Measurements from ENCODE around the gene ADGRG1.
A peak's percentile ranks its signal among the peaks of the same experiment; 100 is the strongest.

The ADGRG1 gene

GRCh38 chr16:57652695-57653471, 24.5 kb downstream of the ADGRG1 start:
- DNase-seq: no peak

- no peak for DNase-seq
Observed at GRCh38 chr16:57653936-57654335, 25.5 kb downstream of the ADGRG1 start.

GRCh38 chr16:57656342-57656955, 28.0 kb downstream of the ADGRG1 start:
- DNase-seq: no peak

- DNase-seq: no peak
Observed at GRCh38 chr16:57657228-57657627, 28.8 kb downstream of the ADGRG1 start.

DNA sequence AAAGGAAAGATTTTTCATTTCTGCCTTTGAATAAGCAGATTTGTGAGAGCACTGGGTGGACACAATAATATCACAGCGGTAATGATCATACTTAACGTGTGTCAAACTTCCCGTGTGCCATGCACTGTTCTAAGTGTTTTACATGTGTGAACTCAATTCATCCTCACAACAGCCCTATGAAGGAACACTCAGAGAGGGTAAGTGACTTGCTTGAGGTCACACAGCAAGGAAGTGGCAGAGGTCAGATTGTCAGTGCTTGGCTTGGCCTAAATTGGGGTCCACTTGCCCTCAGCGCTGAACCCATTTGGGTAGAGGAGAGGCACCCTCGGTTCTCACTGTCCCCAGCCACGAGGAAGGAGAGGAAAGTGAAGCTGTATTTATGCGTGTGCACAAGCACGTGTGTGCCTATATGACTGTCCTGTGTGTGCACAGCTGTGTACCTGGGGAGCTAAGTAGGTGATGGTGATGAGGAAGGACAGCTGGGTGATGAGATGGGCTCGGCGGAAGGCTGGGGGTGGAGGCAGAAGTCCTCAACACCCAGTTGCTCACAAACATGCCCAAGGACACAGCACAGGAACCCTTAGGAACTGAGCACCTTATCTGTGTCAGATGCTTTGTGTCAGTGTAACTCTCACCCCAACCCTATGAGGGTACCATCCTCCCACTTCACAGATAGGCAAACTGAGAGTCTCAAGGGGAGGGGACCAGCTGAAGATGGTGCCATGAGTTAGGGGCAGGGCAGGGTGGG, 29.9 kb downstream of the ADGRG1 start:
- no peak for DNase-seq

- DNase-seq: no peak
Observed at GRCh38 chr16:57658878-57659674, 30.6 kb downstream of the ADGRG1 start.

- DNase-seq: no peak
Observed at GRCh38 chr16:57660715-57661463, 32.5 kb downstream of the ADGRG1 start.

GRCh38 chr16:57661510-57661909, 33.1 kb downstream of the ADGRG1 start:
- no peak for DNase-seq

GRCh38 chr16:57661936-57662906, 33.8 kb downstream of the ADGRG1 start:
- DNase-seq: no peak

DNA sequence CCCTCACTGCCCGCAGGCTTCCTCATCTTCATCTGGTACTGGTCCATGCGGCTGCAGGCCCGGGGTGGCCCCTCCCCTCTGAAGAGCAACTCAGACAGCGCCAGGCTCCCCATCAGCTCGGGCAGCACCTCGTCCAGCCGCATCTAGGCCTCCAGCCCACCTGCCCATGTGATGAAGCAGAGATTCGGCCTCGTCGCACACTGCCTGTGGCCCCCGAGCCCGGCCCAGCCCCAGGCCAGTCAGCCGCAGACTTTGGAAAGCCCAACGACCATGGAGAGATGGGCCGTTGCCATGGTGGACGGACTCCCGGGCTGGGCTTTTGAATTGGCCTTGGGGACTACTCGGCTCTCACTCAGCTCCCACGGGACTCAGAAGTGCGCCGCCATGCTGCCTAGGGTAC, 35.0 kb downstream of the ADGRG1 start:
- DNase-seq: no peak

DNA sequence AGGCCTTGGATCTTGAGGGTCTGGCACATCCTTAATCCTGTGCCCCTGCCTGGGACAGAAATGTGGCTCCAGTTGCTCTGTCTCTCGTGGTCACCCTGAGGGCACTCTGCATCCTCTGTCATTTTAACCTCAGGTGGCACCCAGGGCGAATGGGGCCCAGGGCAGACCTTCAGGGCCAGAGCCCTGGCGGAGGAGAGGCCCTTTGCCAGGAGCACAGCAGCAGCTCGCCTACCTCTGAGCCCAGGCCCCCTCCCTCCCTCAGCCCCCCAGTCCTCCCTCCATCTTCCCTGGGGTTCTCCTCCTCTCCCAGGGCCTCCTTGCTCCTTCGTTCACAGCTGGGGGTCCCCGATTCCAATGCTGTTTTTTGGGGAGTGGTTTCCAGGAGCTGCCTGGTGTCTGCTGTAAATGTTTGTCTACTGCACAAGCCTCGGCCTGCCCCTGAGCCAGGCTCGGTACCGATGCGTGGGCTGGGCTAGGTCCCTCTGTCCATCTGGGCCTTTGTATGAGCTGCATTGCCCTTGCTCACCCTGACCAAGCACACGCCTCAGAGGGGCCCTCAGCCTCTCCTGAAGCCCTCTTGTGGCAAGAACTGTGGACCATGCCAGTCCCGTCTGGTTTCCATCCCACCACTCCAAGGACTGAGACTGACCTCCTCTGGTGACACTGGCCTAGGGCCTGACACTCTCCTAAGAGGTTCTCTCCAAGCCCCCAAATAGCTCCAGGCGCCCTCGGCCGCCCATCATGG, 35.7 kb downstream of the ADGRG1 start:
- DNase-seq: no peak

DNA sequence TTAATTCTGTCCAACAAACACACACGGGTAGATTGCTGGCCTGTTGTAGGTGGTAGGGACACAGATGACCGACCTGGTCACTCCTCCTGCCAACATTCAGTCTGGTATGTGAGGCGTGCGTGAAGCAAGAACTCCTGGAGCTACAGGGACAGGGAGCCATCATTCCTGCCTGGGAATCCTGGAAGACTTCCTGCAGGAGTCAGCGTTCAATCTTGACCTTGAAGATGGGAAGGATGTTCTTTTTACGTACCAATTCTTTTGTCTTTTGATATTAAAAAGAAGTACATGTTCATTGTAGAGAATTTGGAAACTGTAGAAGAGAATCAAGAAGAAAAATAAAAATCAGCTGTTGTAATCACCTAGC, 36.2 kb downstream of the ADGRG1 start:
- DNase-seq: no peak

- DNase-seq: no peak
Observed at GRCh38 chr16:57665541-57665940, 37.1 kb downstream of the ADGRG1 start.

DNA sequence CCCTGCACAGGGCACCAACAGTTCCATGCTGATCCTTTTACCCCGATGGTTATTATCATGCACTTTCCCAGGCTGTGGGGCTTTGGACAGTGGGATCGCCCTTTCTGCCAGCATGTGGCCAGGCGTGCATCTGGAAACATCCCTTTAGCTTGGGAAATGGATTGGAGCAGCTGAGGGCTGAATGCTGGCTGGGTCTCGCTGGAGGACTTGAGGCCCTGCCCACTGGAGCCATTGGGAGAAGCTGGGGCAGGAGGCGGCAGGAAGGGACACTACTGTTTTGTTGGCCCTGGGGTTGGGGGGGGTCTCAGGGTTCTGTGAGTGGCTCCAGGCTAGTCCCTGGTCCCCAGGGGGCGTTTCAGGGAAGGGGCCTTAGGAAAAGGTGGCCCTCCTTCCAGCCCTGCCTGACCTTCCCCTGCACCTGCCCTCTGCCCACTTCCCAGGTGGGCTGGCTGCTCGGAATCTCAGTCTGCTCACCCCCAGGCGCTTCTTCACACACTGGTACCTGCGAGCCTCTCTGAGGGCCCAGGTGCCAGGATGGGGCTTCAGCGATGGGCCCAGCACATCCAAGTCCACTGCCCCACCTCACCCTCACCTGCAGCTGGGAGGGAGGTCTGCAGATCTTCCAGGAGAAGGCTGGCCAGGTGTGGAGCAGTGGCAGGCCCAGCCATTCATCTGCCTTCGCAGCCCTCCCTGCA, 38.1 kb downstream of the ADGRG1 start:
- DNase-seq: no peak

GRCh38 chr16:57667048-57667525, 38.7 kb downstream of the ADGRG1 start:
- no peak for DNase-seq

- DNase-seq: peak; percentile 64
Observed at GRCh38 chr16:57667526-57668262, 39.3 kb downstream of the ADGRG1 start.

DNA sequence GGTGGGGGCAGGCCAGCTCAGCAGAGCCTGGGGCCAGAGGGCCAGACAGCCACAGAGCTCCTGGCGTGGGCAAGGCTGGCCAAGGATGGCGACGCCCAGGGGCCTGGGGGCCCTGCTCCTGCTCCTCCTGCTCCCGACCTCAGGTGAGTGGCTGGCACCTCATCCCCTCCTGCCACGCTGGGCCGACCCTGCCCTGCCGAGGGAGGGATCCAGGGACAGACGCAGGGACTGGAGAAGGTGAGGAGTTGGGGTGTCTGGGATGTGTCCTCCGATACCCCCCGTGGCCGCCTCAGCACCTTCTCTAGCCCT, 39.8 kb downstream of the ADGRG1 start, which contains the start of gene ADGRG3:
Gene ADGRG3, plus strand, starts transcription at position 44 of the 309 bp plus-strand sequence. Its CDS starts 42 bp downstream, at position 86.
- no peak for DNase-seq

DNA sequence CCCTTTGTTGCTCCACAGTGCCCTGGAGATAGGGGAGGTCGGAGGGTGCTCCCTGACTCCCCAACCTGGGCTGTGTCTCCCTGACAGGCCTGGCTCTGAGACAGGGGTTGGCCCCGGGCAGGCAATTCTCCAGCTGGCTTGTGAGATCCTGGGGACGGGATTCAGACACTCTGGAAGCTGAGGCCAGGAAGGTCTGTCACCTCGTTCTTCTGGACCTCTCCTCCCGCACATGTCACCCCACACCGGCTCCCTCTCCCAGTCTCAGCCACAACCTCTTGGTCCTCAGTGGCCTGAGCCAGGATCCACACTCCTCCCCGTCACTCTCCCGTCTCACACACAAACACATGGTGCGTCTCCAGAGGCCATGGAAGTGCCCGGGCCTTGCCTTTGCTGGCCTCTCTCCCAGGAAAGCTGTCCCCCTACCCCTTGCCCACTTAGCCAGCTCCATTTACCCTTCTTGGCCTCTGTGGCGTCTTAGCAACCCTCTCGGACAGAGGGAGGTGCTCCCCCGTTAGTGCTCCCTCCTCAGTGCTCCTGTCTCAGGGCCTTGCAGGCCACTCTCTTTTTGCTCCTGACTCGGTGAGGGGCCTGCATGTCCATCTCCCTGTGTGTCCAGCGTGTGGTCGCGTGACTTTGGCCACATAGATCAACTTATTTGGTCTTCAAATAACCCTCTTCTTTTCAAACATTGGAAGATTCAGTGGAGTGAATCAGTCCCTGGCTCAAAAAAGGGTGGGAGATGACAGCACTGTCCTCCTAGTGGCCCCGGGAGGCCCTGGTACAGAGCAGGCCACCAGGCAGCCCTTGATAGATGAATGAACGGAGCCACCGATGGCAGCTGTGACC, 40.4 kb downstream of the ADGRG1 start:
- DNase-seq: no peak
